Measurements from ENCODE around the gene C19orf47.
"Not testable (repeated sequence)": the region's sequence is repeated elsewhere in the genome, so short reads cannot be mapped to it uniquely, and the experiment has no call there.

The C19orf47 gene

DNA sequence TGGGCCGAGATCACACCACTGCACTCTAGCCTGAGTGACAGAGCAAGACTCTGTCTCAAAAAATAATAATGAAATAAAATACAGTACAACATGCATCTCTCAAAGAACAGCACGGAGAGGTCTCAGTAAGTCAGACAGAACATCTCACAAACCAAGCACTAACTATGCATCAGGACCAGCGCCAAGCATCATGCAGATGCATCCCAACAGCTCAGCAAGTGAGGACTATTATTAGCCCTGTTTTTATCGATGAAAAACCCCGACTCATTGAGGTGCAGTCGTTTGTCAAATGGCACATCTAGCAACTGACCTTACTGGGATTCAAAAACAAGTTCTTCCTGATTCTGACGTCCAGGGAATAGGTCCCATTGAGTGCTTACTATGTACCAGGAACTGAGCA is 3.8 kb downstream of the C19orf47 start:
- no peak for DNase-seq (ENCODE audit: low read depth)

GRCh38 chr19:40342644-40343311 is 5.4 kb downstream of the C19orf47 start:
- no peak for DNase-seq (ENCODE audit: low read depth)

DNA sequence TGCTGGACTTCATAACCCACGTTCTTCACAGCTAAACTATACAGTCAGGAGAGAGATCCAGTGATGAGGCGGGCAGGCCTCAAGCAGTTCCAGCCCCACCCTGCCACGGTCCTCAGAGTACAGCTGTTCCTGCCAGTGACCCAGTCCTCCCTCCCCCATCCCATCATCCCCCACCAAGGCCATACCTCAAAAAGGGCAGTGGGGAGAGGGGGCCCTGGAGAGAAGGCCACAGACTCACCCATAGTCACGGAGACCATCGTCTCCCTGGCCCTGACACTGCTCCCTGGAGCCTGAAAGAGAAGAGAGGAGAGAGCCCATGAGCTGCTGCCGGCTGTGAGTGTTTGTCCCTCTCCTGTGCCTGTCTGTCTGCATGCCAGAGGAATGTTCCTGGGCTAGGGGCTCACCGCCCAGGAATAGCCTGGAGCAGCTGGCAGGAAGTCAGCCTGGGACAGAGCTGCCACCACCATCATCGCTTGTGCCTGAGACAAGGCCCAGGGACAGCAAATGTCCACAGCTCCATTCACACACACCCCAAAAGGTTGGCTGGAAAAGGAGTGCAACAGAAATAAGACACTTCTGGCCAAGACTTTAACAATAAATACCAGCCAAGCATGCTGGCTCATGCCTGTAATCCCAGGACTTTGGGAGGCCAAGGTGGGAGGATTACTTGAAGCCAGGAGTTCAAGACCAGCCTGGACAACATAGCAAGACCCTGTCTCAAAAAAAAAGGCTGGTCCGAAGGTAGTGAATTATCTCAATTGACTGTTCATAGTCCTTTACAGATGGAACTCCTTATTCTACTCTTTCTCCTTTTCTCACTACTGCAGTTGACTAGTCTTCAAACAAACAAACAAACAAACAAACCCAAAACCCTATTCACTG is 6.4 kb downstream of the C19orf47 start:
- no peak for DNase-seq (ENCODE audit: low read depth)

GRCh38 chr19:40339018-40339728 is 9.0 kb downstream of the C19orf47 start:
- no peak for DNase-seq (ENCODE audit: low read depth)

DNA sequence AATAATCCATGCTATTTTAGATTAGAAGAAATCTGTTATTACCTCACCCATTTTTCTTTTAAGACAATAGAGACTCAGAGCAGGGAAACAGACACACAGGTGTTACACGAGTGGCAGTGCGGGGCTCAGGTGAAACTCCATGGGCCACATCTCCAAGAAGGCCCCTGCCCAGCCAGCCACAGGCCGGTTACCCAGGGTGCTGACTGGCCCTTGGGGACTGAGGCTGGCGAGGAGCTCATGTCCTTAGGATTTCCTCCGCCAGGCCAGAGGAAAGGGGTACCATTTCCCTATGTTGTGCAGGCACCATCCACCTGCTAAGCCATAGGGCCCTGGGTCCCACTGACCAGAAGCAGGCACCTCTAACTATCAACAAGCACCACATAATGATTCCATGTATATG is 10.6 kb downstream of the C19orf47 start:
- DNase-seq (ENCODE audit: low read depth): no peak

DNA sequence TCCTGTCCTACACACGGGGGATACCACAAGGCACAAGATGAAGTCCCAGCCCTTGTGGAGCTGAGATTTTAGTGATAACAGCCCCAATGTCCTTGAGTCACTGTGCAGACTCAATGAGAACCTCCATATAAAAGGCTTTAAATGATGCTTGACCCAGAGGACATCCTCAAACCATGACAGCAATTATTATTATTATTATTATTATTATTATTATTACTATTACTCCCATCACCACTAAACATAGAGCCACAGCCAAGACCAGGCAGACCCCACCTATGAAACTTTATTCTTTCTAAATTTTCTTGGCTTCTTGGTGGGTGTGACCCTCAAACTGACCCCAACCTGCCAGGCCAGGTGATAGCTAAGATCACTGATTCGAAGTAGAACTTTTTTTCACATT is 11.1 kb downstream of the C19orf47 start:
- no peak for DNase-seq (ENCODE audit: low read depth)

DNA sequence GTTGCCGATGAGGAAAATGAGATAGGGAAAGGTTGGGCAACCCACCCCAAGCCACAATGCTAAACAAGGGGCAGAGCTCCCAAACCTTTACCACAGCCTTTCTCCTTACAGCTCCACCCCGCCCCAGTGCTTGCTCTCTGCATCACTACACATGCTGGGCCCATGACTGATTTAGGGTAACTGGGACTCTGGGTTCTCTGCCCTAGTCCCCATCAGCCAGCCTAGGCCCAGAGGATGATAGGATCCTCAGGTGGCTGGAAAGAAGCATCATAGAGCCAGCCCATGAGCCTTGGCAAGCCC is 11.6 kb downstream of the C19orf47 start:
- DNase-seq (ENCODE audit: low read depth): no peak

GRCh38 chr19:40335855-40336600 is 12.2 kb downstream of the C19orf47 start:
- DNase-seq (ENCODE audit: low read depth): no peak

GRCh38 chr19:40335101-40335500 is 13.1 kb downstream of the C19orf47 start:
- DNase-seq (ENCODE audit: low read depth): no peak

DNA sequence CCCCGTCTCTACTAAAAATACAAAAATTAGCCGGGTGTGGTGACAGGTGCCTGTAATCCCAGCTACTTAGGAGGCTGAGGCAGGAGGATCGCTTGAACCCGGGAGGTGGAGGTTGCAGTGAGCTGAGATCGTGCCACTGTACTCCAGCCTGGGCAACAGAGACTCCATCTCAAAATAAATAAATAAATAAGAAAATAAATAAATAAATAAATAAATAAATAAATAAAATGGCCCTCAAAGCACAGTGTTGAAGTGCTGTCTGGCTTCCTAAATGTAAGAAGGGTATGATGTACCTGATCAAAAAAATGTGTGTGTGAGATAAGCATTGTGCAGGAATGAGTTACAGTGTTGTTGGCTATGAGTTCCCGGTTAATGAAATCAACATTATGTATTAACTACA is 15.1 kb downstream of the C19orf47 start:
- not testable (repeated sequence) for DNase-seq (ENCODE audit: low read depth)

GRCh38 chr19:40332669-40333068 is 15.5 kb downstream of the C19orf47 start:
- DNase-seq (ENCODE audit: low read depth): no peak

DNA sequence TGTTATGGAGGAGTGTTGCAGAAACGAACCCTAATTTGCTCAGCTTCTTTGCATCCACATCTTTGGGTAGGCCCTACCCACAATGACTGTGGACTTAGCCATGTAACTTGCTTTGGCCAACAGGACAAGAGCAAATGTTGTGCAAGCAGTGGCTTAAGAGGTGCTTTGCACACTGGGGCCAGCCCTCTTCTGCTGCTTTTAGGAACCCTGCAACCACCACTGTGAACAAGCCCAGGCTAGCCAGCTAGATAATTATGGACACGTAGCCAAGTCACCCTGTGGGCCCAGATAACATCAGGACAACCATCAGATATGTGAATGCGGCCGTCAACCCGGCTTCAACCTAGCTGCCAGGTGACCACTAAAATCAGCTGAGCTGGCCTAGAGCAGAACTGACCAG is 17.1 kb downstream of the C19orf47 start:
- DNase-seq (ENCODE audit: low read depth): no peak

- DNase-seq (ENCODE audit: low read depth): no peak
Observed at GRCh38 chr19:40326201-40326600, 22.0 kb downstream of the C19orf47 start.

- no peak for DNase-seq (ENCODE audit: low read depth)
Observed at GRCh38 chr19:40323705-40324104, 24.5 kb downstream of the C19orf47 start.

DNA sequence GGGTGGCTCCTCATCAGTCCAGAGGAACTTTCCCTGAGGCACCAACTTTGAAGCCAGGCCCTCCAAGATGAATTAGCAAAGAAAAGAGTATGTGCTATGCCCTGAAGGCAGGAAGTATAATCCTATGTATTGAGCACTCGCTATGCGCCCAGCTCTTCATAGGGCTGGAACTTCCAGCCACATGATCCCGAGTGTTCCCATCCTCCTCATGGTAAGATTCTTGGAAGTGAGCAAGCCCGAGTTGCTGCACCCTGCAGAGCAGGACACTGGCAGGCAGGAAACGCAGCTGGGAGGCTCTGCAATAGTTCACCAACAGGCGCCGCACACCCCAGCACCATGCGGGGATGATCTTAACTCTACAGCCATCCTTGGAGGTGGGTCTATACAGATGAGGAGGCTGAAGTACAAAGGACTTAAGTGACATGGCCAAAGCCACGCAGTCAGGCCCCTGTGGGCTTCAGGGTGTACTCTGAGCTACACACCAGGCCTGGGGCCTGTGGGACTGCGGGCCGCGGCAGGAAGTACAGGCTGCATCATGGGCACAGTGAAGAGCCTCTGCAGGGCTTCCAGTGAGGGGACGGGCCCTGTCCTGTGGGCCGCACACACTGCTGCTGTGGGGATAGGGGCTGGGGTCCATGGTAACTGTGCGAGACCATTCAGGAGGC is 25.1 kb downstream of the C19orf47 start:
- no peak for DNase-seq (ENCODE audit: low read depth)

DNA sequence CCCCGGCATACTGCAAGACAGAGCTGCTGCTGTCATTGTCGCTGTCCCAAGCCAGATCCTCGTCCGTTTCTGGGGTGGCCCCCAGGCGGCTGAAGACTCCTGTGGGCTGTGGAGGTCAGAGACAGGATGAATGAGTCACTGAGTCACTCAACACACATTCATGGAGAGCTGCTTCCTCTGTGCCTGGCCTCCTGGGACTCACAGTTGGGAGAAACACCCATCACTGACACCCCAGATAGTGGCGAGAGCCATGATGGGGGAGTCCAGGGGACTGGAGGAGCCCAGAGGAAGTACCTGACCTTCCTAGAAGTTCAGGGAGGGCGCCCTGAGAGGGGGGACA is 26.0 kb downstream of the C19orf47 start:
- no peak for DNase-seq (ENCODE audit: low read depth)

DNA sequence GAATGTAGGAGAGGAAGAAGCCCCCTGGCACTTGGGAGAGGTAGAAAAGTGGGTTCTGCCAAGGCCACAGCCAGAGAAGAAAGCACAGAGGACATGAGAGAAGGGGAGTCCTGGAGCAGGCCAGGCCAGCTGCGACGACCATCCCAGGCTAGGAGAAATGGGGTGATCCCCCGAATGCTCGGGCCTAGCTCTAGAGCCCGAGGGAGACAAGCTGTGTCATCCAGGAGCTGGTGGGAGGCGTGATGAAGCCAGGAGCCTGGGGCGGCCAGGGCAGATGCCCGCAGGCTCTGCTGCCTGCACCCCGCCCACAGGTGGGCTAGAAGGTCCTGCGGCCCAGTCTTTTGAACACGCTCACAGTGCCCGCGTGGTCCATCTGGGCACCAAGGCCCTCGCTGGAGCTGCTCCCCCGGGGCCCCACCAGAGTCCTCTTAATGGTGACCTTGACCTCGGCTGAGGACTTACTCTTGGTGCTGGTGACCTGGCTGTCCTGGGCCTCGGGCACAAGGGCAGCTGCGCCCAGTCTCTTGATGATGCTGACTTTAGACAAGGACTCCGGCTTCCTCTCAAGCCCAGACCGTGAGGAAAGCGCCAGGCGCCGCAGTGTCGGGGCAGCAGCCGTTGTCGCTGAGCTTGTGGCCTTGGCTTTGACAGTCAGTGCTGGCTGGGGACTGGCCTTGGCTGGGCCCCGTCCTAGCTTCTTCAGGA is 26.5 kb downstream of the C19orf47 start:
- no peak for DNase-seq (ENCODE audit: low read depth)

- no peak for DNase-seq (ENCODE audit: low read depth)
Observed at GRCh38 chr19:40321076-40321475, 27.1 kb downstream of the C19orf47 start.

DNA sequence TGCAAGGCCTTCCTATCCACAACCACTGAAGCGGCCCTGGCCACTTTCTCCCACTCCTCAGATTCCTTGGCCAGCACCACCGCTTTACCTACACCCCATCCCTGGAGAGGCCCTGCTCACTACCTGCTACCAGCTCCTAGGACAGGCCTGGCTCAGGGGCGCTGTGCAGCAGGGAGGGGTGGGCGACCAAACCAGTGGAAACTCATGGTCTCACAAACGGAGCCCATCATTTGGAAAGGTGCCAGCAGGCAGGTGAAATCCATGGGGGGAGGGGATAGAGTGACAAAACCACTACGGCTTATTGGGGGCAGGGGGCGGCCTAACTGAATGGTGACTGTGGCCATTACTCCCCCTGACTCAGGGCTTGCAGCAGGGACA is 27.6 kb downstream of the C19orf47 start:
- no peak for DNase-seq (ENCODE audit: low read depth)

GRCh38 chr19:40317338-40317737 is 30.9 kb downstream of the C19orf47 start:
- no peak for DNase-seq (ENCODE audit: low read depth)

DNA sequence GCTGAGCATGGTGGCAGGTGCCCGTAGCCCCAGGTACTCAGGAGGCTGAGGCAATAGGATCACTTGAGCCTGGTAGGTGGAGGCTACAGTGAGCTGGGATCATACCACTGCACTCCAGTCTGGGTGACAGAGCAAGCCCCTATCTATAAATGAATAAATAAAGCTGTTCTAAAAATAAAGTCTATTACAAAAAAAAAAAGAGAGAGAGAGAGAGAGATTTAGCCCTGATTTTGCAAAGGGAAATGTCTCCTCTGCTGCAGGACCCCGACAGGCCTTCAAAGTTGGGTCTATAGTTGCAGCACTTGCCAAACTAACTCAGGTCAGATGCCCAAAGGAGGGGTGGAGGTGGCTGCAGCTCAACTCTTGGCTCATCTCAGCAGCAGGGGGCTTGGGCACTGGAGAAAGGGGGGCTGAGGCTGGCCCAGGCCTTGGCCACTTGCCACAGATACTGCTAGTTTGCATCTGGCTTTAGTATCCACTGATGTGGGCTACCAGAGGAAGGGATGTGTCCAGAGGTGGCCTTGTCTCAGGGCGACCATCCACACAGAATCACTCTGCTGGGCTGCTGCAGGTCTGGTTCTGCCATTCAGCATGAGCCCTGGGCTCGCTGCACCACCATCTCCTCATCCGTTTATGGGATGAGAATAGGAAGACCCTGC is 32.3 kb downstream of the C19orf47 start:
- DNase-seq (ENCODE audit: low read depth): no peak

All from stimulated activated CD4-positive, alpha-beta T cell treated with anti-CD3 and anti-CD28 coated beads, Interleukin-2, amount 100 ng/mL, for 4 hours (primary cell).